Measurements from ENCODE around the gene C11orf21.
A peak's percentile ranks its signal among the peaks of the same experiment; 100 is the strongest.

C11orf21 gene

DNA sequence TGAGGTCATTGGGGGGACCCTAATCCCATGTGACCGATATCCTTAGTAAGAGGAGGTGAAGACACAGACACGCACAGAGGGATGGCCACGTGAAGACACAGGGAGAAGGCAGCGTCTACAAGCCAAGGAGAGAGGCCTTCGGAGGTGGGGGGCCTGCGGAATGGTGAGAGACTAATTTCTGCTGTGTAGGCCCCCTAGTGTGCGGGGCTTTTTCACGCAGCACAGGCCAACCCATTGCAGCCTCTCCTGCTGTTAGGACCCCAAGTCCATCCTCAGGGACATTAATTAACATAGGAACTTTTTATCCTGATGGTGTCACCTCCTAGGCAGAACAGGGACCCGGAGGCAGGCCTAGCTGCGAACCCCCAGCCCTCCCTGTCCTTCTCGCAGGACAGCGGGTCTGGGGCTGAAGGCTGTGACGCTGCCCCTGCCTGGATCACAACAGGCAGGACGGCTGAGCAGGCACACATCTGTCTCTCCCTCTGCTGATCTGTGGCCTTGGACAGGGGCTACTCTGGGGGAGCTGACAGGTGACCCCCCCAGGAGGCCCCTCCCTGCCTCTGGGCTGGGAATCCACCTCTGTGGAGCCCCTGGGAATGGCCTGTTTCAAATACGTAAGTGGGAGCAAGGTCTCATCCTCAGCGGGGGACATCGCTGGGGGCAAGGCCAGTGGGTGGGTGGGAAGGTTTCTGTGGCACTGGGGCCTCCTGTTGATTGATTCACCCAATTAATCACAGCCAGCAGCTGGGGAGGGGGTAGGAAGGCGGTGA lies 39.2 kb downstream of the C11orf21 start:
- DNase-seq (ENCODE audit: insufficient read length, low spot score): no peak

DNA sequence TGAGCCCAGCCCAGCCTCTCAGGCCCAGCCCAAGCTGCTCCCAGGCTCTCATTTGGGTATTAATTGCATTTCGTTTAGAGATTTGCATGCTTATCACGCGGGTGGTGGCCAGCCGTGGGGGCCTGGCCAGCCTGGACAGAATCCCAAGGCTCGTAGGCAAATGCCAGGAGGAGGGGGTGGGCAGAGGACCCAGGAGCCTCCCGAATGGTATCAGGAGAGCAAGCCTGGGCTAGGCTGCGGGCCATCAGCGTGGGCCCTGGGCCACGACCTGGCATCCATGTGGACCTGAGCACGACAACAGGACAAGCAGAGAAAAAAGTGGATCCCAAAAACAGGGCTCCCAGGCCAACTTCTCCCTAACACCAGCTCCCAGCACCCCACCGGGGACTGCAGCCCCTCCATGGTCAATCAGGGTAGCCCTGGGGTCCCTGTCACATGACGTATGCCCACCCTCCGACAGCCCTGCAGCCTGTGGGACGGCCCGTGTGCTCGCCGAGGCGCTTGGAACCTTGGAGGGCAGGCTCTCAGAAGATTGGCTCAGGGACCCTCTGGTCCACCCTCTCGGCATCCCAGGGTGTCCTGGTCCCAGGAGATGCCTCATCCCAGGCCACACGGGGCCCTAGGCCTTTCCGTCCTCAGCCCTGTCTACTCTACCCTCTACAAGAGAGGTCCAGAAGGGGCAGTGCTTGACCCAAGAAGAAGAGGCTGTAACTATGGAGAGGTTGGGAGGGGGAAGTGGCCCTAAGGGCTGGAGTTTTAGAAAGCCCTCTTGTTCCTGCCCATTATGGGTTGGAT lies 40.1 kb downstream of the C11orf21 start:
- no peak for FAIRE-seq
- DNase-seq (ENCODE audit: insufficient read length, low spot score): no peak

More for the DNA sequence above, 39.2 kb downstream of the C11orf21 start:
- FAIRE-seq: no peak

DNA sequence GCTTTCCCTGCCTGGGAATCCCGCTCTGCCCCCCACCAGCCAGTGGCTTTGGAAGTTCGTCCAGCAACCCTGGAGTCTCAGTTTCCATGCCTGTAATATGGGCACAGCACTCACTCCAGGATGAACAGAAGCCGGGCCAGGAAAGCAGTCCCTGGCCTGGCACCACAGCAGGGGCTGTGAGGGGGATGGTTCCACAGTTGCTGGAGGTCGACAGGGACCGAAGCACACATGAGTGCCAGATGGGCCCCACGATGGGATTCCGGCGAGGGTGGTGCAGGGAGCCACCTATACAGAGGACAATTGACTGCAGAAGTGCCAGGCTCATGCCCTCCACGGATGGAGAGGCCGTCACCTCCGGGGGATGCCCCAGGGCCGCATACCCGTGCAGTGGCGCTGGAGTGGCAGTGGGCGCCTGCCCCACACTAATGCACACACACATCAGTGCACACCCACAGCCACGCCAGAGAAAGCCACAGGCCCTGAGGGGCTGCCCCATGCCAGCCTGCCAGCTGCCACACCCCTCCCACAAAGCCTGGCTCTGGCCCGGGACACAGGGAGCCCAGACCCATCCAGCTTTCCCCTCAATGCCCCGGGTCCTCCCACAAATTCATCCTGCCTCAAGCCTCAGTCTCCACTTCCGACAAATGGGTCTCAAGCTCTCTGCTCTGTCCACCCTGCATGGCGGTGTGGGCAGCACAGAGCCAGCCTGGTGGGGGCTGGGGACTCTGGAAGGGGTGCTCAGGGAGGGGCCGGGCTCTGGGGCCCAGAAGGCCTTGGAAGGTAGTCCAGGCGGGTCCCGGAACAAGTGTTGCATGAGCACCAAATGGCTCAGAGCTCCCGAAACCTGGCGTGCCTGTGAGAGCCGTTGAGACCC lies 41.0 kb downstream of the C11orf21 start:
- no peak for FAIRE-seq
- no peak for DNase-seq (ENCODE audit: insufficient read length, low spot score)

DNA sequence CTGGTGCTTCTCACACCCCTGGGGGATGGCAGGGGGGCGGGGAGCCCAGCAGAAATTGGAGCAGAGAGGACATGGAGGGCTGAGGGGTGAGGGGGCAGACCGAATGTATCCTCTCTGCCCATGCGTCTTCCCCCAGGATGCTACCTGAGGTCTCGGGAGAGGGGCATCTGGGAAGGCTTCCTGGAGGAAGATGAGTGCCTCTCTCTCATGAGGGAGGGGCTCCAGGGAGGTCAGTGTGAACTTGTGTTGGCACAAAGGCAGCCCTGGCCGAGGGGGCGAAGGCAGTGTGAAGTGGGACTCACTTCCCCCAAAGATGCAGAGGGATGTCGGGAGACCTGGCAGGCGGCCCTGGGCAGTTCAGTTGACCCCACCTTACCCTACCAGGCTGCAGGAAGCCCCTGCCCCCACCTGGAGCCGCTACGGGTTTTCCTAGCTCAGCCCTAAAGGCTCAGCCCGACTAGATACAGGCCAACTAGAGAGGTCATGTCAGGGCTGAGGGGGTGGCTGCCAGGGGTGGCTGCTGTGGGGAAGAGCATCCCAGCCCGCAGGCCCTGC lies 41.7 kb downstream of the C11orf21 start:
- FAIRE-seq (no peak), DNase-seq (ENCODE audit: insufficient read length, low spot score) (no peak)

- FAIRE-seq (no peak), DNase-seq (ENCODE audit: insufficient read length, low spot score) (no peak)
Observed at GRCh38 chr11:2259466-2259830, 42.3 kb downstream of the C11orf21 start.

DNA sequence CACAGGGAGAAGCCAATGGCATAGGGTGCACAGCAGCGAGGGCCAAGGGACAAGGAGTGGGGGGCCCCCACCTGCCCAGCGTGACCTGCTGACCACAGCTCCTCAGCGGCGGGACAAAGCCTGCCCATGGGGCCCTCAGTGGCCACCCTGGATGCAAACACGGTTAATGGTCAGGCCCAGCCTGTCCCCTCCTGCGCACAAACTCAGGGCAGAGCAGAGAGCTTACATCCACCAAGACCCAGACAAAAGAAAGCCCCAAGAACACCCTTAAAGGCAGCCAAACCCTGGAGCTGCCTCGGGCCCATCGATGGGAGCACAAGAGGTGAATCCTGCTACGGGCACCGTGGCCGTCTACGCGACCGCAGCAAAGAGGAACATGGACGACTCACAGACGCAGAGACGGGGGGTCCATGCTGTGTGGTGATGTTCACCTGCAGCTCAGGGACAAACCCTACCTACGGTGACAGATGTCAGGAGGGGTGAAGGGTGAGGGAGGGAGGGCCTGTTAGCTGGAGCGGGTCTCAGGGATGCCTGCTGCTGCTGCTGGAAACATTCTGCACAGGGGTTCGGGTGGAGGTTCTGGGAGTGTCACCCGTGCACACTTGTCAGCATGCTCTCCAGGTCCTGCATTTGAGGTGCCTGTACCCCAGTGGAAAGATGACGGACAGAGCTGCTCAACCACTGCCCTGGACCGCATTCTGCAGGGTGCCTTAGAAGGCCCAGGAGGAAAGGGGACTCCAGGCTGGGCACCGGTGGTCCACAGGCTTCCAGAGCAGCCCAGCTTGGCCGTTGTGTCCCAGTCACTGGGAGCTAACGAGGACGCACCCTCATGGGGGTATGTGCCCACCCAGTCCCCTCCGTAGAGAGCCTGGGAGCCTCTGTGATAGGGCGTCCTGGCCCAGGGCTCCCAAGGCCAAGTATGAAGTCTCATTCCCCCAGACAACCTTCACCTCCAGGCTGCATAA lies 42.9 kb downstream of the C11orf21 start:
- no peak for FAIRE-seq

DNA sequence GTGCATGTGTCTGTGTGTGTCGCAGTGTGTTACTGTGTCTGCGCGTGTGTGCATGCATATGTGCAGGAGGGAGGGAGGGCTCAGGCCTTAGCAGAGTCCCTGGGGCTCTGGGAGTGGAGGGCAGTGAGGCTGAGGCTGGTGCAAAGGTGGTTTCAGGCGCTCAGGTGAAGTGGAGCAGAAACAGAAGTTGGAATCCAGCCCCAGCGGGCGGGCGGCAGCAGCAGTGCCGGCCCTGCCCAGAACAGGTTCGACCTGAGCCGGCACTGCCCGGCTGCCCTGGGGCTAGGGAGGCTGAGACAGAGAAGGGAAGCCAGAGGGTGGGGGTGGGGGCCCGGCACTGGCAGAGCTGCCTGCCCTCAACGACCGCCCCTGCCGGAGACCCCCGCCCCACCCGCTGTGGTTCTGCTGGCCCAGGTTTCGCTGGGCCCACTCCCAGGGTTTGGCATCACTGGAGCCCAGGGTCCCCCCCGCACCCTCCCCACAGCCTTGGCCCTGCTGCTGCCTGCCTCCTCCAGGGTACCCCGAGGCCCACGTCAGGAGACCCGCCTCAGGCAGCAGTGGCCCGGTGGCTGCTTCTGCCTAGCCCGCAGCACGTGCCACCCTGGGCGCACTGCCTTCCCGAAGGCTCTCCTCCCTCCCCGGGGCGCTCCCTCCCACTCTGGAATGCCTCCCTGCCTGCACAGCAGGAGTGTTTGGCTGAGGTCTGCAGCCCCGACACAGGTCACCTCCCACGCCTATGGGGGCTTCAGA lies 44.6 kb downstream of the C11orf21 start:
- FAIRE-seq (peak; percentile 46), DNase-seq (ENCODE audit: insufficient read length, low spot score) (no peak)

More for the DNA sequence above, 42.9 kb downstream of the C11orf21 start:
- DNase-seq (ENCODE audit: insufficient read length, low spot score): no peak

DNA sequence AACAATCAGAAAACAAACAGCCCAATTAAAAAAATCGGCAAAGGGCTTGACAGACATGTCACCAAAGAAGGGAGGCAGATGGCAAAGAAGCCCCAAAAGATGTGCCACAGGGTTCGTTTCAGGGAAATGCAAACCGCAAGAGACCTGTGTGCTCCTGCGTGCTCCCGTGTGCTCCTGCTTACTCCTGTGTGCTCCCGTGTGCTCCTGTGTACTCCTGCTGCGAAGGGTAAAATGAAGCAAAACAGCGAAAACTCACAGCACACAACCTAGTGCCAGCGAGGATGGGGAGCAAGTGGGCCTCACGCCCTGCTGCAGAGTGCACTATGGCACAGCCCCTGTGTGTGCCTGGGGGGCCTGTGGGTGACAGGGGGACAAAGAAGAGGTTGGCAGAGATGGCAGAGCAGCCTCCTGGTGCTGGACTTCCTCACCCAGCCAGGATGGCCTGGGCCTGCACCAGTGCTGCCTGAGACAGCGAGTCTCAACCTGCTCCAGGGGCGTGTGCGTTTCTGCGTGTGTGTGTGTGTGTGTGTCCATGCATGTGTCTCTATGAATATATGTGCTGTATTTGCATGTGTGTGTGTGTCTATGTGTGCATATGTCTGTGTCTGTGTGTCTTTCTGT lies 45.3 kb downstream of the C11orf21 start:
- no peak for FAIRE-seq
- no peak for DNase-seq (ENCODE audit: insufficient read length, low spot score)

- no peak for DNase-seq (ENCODE audit: insufficient read length, low spot score)
Observed at GRCh38 chr11:2252018-2252417, 49.7 kb downstream of the C11orf21 start.

DNA sequence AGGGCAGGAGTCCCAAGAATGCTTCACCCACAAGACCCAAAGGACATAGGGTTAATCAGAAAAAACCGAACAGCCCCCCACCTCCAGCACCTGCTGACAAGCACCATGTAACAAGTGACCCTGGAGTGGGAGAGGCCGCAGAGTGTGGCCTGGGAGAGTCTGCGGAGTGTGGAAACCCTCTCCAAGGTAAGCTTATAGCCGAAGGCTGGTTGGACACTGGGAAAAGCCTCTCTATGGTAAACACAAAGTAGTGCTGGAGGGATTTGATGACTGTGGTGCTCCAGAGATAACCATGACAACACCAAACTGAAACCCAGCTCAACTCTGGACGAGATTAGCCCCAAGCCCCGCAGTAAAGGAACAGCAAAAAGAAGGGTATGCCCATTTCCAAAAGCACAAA lies 50.6 kb downstream of the C11orf21 start:
- no peak for DNase-seq (ENCODE audit: insufficient read length, low spot score)
- no peak for FAIRE-seq

More at GRCh38 chr11:2252018-2252417, 49.7 kb downstream of the C11orf21 start:
- no peak for FAIRE-seq

DNA sequence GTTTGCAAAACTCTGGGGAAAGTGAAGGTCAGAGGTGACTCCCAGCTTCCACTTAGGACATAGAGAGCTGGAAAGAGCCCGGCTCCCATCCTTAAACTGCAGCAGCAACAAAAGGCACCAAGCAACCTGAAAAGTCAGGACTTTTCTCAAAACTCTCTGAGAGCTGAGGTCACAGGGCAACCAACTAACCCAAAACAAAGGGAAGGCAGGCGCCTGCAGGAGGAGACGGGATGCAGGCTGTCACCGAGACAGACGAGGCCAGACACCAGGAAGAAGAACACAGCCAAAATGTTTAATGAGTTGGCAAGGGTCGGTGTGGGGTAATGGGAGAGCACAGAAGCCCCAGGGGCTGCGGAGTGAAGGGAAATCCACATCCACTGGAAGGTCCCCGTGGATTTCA lies 51.2 kb downstream of the C11orf21 start:
- DNase-seq (ENCODE audit: insufficient read length, low spot score): no peak
- no peak for FAIRE-seq

DNA sequence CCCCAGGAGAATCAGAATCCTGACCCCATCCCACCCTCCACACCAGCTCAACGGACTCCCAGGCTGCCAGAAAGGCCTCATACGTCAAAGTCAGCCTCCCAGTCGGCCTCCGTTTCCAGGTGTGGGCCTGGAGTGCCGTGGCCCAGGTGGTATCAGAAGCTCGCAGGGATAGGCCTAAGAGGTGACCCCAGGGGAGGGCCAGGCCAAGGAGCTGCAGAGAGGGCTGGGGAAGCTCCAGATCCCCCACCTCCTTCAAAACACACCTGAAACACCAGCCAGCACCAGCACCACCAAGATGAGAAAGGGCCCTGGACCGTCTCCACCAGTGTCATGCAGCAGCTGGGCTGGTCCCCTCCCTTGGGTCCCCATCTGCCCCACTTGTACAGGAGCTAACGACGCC lies 51.7 kb downstream of the C11orf21 start:
- no peak for FAIRE-seq
- DNase-seq (ENCODE audit: insufficient read length, low spot score): no peak

DNA sequence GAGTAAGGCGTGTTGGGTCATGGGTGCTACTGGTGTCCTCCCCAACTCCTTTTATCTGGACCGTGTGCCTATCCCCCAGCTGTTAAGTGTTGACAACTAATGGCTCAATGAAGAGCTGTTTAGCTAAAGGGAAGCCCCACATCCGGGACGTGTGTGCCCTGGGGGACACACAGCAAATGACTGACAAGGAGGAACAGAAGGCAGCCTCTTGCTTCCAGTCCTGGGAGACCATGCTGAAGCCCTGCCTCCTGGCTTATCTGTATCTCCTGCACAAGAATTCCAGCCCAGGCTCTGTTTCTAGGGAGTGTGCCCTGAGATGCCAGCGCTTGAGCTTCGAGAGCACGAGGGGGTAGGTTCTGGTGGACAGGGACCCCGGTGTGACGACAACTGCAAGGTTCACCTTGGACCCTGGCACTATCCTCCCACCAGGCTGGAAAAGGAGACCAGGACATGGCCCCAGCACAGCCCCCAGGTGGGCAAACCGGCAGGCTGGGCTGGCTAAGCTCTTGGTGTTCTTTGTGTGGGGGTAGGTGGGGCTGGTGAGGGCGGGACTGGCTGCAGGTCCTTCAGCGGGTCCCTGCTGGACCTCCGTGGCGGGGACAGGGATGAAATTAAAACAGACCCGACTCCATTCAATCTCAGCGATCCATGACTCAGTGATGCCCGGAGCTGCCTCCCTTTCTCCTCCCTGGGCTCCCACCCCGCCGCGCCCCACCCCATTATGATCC lies 52.4 kb downstream of the C11orf21 start:
- DNase-seq (ENCODE audit: insufficient read length, low spot score) (no peak), FAIRE-seq (no peak)

DNA sequence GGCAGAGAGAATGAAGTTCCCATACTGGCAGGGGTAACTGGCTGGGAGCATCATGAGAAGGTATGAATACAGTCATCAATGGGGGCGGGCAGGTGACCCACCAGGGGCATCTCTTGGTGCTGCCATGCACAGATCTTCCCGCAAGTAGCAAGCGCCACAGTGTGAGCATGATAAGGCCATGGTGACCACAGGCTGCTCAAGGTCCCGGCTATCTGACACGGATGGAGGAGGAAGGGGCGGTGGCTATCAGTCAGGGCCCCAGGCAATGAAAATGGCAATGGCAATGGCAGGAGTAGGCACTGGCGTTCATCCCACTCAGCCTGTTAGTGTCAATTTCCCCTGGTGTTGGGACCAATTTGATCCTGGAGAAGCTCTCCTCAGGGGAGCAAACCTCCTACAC lies 53.0 kb downstream of the C11orf21 start:
- no peak for DNase-seq (ENCODE audit: insufficient read length, low spot score)
- FAIRE-seq: no peak

DNA sequence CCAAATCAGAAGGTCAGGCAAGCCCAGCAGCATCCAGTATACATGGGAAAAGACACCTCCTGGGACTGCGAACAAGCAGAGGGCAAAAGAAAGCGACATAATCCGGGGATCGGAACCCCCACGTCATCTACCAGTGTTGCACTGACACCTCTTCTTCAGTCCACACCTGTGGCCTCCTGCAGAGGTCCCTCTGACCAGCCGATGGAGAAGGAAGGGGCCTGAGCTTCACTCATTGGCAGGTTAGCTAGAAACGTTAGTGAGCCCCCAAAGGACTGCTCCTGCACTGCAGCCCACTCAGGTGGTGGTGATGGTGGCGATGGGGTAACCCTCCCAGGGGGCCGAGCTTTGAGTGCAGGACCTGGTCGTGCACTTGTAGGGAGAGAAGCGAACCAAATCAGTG lies 53.5 kb downstream of the C11orf21 start:
- DNase-seq (ENCODE audit: insufficient read length, low spot score) (no peak), FAIRE-seq (no peak)

GRCh38 chr11:2247496-2247895 lies 54.2 kb downstream of the C11orf21 start:
- DNase-seq (ENCODE audit: insufficient read length, low spot score) (no peak), FAIRE-seq (no peak)

Measured in HTR-8/SVneo (cell line).